ENCODE results near the gene ZNF619.
"Not testable (repeated sequence)": the region's sequence is repeated elsewhere in the genome, so short reads cannot be mapped to it uniquely, and the experiment has no call there.

GRCh38 chr3:40460481-40460880 lies 16.4 kb upstream of the ZNF619 start:
- TF ChIP-seq SUZ12 (IDR thresholded peaks at IDR 0.05); FOXA1 (IDR thresholded peaks at IDR 0.05); ELF4 (IDR thresholded peaks at IDR 0.05); SP1 (IDR thresholded peaks at IDR 0.05); TARDBP (IDR thresholded peaks at IDR 0.05); FOXM1 (IDR thresholded peaks at IDR 0.05; ENCODE audit: borderline replicate concordance); PKNOX1 (IDR thresholded peaks at IDR 0.05); HDGF (IDR thresholded peaks at IDR 0.05; ENCODE audit: borderline replicate concordance); FOXK2 (IDR thresholded peaks at IDR 0.05); BHLHE40 (IDR thresholded peaks at IDR 0.05; ENCODE audit: borderline replicate concordance); NFRKB (IDR thresholded peaks at IDR 0.05); ZNF384 (IDR thresholded peaks at IDR 0.05): not testable (repeated sequence)

All from HEK293T (cell line).